ENCODE results near the gene PRSS16.

GRCh38 chr6:27287751-27288135 lies 40.2 kb downstream of the PRSS16 start:
- no peak for TF ChIP-seq POLR2AphosphoS5 (IDR thresholded peaks at IDR 0.05)
- TF ChIP-seq, protein P1, sequence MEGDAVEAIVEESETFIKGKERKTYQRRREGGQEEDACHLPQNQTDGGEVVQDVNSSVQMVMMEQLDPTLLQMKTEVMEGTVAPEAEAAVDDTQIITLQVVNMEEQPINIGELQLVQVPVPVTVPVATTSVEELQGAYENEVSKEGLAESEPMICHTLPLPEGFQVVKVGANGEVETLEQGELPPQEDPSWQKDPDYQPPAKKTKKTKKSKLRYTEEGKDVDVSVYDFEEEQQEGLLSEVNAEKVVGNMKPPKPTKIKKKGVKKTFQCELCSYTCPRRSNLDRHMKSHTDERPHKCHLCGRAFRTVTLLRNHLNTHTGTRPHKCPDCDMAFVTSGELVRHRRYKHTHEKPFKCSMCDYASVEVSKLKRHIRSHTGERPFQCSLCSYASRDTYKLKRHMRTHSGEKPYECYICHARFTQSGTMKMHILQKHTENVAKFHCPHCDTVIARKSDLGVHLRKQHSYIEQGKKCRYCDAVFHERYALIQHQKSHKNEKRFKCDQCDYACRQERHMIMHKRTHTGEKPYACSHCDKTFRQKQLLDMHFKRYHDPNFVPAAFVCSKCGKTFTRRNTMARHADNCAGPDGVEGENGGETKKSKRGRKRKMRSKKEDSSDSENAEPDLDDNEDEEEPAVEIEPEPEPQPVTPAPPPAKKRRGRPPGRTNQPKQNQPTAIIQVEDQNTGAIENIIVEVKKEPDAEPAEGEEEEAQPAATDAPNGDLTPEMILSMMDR (IDR thresholded peaks at IDR 0.05): no peak
